HepG2 (cell line): ENCODE data around the gene NDST1. TPM values are rescaled to one million over a fixed set of nuclear protein-coding genes. Genes with fewer than 3 reads are reported as not detected.
A peak's percentile ranks its signal among the peaks of the same experiment; 100 is the strongest.

ENCODE experiments used
- CENPX ChIP-seq: sonication (generic); formaldehyde crosslinking; IDR thresholded peaks from 2 replicates; pipeline ENCODE4 v1.9.0; 2021; ENCODE audit warnings: mild to moderate bottlenecking, missing genetic modification reagents, moderate library complexity
- FOXA3 ChIP-seq: IDR thresholded peaks from 2 replicates; pipeline ENCODE4 v1.6.1; 2016; ENCODE audit warnings: missing genetic modification reagents, missing compliant biosample characterization
- GPN1 ChIP-seq: sonication (generic); formaldehyde crosslinking; IDR thresholded peaks from 2 replicates; pipeline ENCODE4 v1.5.1; 2020; ENCODE audit warnings: missing genetic modification reagents, borderline replicate concordance
- KMT2A ChIP-seq: sonication (generic); formaldehyde crosslinking; IDR thresholded peaks from 2 replicates; pipeline ENCODE4 v1.4.0; 2020; ENCODE audit warnings: missing genetic modification reagents
- LCORL ChIP-seq, 2 experiments: fragments of 450-650 bp in 1 of 2; sonication (generic) in 1 of 2; formaldehyde crosslinking in 1 of 2; IDR thresholded peaks; 2 replicates each; pipeline versions ENCODE4 v1.5.0 to v1.6.1; 2017 to 2020; ENCODE audit warnings: antibody characterized with exemption in 1 of 2, missing genetic modification reagents in 1 of 2
- SRSF1 ChIP-seq: fragments of 200-400 bp; formaldehyde crosslinking; optimal IDR thresholded peaks from 2 replicates; pipeline ENCODE3; 2017; ENCODE audit warnings: mild to moderate bottlenecking, low read depth, low read length, moderate library complexity
- ZC3H4 ChIP-seq: sonication (generic); formaldehyde crosslinking; IDR thresholded peaks from 2 replicates; pipeline ENCODE4 v1.4.0; 2020; ENCODE audit warnings: missing genetic modification reagents, borderline replicate concordance
- ZFP1 ChIP-seq: IDR thresholded peaks from 2 replicates; pipeline ENCODE4 v1.6.1; 2016
- ZKSCAN1 ChIP-seq: fragments of 150-350 bp; IDR thresholded peaks from 2 replicates; pipeline ENCODE4 v1.6.1; 2014; ENCODE audit warnings: low read length
- ZNF430 ChIP-seq: sonication (generic); formaldehyde crosslinking; IDR thresholded peaks from 2 replicates; pipeline ENCODE4 v1.9.0; 2021; ENCODE audit warnings: mild to moderate bottlenecking, missing genetic modification reagents
- ZNF781 ChIP-seq: sonication (generic); formaldehyde crosslinking; IDR thresholded peaks from 2 replicates; pipeline ENCODE4 v1.5.1; 2020; ENCODE audit warnings: borderline replicate concordance, mild to moderate bottlenecking, missing genetic modification reagents; ENCODE audit errors: not compliant biosample characterization
- ZNF839 ChIP-seq: sonication (generic); formaldehyde crosslinking; IDR thresholded peaks from 2 replicates; pipeline ENCODE4 v1.4.0; 2020; ENCODE audit warnings: missing genetic modification reagents, mild to moderate bottlenecking, borderline replicate concordance
- polyA plus RNA-seq, 8 experiments: library from polyadenylated mRNA; depleted of rRNA in 3 of 8; stranded (reverse) in 7 of 8; unstranded in 1 of 8; fragments of >200 nt; fragmentation: Illumina TruSeq in 4 of 8; extraction: Trizol in 4 of 8; gene quantifications; 2 replicates each; pipeline versions ENCODE4 v1.2.1 to v1.2.3, GENCODE V29; 2011 to 2016; ENCODE audit warnings: low read depth in 4 of 8, missing spikeins in 1 of 8, mixed read lengths in 1 of 8; ENCODE audit not compliant: insufficient read depth in 1 of 8
- total RNA-seq, 5 experiments: library from RNA; depleted of rRNA; stranded (reverse); fragments of >200 nt; fragmentation: Illumina TruSeq; extraction: Trizol; gene quantifications; 2 replicates each; pipeline ENCODE4 v1.2.3, GENCODE V29; 2016; ENCODE audit warnings: low read depth in 1 of 5
- TF ChIP-seq, protein P1 (sequence below): sonication (generic); formaldehyde crosslinking; IDR thresholded peaks from 2 replicates; pipeline ENCODE4 v1.5.0; 2020; ENCODE audit warnings: missing genetic modification reagents
- TF ChIP-seq, protein P2 (sequence below): sonication (generic); formaldehyde crosslinking; IDR thresholded peaks from 2 replicates; pipeline ENCODE4 v1.8.0; 2022; ENCODE audit warnings: missing genetic modification reagents, mild to moderate bottlenecking, inconsistent platforms, borderline replicate concordance
- TF ChIP-seq, protein P3 (sequence below): sonication (generic); formaldehyde crosslinking; IDR thresholded peaks from 2 replicates; pipeline ENCODE4 v1.4.0; 2020; ENCODE audit warnings: missing genetic modification reagents
- TF ChIP-seq, protein P4 (sequence below): sonication (generic); formaldehyde crosslinking; IDR thresholded peaks from 2 replicates; pipeline ENCODE4 v1.4.0; 2020; ENCODE audit warnings: mild to moderate bottlenecking, missing genetic modification reagents, borderline replicate concordance
- TF ChIP-seq, protein P5 (sequence below), 2 experiments: sonication (generic) in 1 of 2; formaldehyde crosslinking in 1 of 2; IDR thresholded peaks; 2 replicates each; pipeline versions ENCODE4 v1.6.1 to v1.9.0; 2014 to 2022; ENCODE audit warnings: antibody characterized with exemption in 1 of 2, borderline replicate concordance in 1 of 2, inconsistent platforms in 1 of 2, low read depth in 1 of 2, missing genetic modification reagents in 1 of 2

NDST1 gene
- total and polyA plus RNA-seq, 2 of the 13 experiments (the other 11 are each of a cell fraction or from before 2014, with no cell fraction given), result 23.8 to 26.2 TPM

DNA sequence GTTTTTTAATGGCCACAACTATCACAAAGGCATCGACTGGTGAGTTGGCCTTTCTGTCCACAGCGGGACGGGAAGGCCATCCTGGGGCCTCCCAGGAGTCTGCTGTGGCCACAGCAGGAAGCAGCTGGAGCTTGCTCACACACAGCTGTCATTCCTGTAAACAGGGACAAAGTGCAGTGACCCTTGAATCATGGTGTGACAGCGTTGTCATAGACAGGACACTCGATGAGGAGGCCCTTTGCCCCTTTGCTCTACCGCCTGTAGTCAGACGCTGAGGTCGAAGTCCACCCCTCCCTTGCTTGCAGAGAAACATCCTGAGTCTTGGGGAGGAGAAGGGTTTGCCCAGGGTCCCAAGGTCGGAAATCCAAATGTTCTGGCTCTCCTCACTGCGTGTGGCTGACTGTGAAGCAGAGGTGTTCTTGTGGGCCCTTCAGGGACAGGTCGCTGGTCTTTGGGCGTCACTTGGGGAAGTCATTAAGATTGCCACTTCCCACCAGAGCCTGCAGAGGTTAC is 35.1 kb downstream of the NDST1 start (continued):
- TF ChIP-seq, protein P1, sequence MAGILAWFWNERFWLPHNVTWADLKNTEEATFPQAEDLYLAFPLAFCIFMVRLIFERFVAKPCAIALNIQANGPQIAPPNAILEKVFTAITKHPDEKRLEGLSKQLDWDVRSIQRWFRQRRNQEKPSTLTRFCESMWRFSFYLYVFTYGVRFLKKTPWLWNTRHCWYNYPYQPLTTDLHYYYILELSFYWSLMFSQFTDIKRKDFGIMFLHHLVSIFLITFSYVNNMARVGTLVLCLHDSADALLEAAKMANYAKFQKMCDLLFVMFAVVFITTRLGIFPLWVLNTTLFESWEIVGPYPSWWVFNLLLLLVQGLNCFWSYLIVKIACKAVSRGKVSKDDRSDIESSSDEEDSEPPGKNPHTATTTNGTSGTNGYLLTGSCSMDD (CRISPR knock-in tag), result no peak
- TF ChIP-seq, protein P2, sequence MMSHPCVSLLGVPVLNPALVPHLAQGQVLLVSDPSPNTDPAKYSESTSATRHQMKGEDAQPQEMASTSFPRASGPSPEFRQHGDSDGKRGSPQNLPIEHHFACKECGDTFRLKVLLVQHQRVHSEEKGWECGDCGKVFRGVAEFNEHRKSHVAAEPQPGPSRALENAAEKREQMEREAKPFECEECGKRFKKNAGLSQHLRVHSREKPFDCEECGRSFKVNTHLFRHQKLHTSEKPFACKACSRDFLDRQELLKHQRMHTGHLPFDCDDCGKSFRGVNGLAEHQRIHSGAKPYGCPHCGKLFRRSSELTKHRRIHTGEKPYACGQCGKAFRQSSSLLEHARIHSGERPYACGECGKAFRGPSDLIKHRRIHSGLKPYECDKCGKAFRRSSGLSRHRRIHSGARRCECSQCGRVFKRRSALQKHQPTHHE (CRISPR knock-in tag), result peak; percentile 67; the same call in 1 of the 2 replicates
- TF ChIP-seq GPN1 (CRISPR knock-in tag) (no peak), FOXA3 (CRISPR knock-in tag) (peak; percentile 100), ZNF781 (peak; percentile 89), ZKSCAN1 (no peak), ZC3H4 (no peak), ZNF430 (CRISPR knock-in tag) (peak; percentile 96), ZNF839 (CRISPR knock-in tag) (peak; percentile 46; the same call in 1 of the 2 replicates), SRSF1 (no peak), KMT2A (CRISPR knock-in tag) (peak; percentile 51; the same call in 1 of the 2 replicates), ZFP1 (CRISPR knock-in tag) (peak; percentile 89), LCORL (IDR thresholded peaks at IDR 0.05) (no peak), LCORL (CRISPR knock-in tag; IDR thresholded peaks at IDR 0.05) (peak; percentile 100), CENPX (CRISPR knock-in tag) (no peak)
- TF ChIP-seq, protein P3, sequence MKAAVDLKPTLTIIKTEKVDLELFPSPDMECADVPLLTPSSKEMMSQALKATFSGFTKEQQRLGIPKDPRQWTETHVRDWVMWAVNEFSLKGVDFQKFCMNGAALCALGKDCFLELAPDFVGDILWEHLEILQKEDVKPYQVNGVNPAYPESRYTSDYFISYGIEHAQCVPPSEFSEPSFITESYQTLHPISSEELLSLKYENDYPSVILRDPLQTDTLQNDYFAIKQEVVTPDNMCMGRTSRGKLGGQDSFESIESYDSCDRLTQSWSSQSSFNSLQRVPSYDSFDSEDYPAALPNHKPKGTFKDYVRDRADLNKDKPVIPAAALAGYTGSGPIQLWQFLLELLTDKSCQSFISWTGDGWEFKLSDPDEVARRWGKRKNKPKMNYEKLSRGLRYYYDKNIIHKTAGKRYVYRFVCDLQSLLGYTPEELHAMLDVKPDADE (CRISPR knock-in tag), result no peak
- TF ChIP-seq, protein P4, sequence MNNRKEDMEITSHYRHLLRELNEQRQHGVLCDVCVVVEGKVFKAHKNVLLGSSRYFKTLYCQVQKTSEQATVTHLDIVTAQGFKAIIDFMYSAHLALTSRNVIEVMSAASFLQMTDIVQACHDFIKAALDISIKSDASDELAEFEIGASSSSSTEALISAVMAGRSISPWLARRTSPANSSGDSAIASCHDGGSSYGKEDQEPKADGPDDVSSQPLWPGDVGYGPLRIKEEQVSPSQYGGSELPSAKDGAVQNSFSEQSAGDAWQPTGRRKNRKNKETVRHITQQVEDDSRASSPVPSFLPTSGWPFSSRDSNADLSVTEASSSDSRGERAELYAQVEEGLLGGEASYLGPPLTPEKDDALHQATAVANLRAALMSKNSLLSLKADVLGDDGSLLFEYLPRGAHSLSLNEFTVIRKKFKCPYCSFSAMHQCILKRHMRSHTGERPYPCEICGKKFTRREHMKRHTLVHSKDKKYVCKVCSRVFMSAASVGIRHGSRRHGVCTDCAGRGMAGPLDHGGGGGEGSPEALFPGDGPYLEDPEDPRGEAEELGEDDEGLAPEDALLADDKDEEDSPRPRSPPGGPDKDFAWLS (CRISPR knock-in tag), result no peak
- TF ChIP-seq, protein P5, sequence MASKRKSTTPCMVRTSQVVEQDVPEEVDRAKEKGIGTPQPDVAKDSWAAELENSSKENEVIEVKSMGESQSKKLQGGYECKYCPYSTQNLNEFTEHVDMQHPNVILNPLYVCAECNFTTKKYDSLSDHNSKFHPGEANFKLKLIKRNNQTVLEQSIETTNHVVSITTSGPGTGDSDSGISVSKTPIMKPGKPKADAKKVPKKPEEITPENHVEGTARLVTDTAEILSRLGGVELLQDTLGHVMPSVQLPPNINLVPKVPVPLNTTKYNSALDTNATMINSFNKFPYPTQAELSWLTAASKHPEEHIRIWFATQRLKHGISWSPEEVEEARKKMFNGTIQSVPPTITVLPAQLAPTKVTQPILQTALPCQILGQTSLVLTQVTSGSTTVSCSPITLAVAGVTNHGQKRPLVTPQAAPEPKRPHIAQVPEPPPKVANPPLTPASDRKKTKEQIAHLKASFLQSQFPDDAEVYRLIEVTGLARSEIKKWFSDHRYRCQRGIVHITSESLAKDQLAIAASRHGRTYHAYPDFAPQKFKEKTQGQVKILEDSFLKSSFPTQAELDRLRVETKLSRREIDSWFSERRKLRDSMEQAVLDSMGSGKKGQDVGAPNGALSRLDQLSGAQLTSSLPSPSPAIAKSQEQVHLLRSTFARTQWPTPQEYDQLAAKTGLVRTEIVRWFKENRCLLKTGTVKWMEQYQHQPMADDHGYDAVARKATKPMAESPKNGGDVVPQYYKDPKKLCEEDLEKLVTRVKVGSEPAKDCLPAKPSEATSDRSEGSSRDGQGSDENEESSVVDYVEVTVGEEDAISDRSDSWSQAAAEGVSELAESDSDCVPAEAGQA (IDR thresholded peaks at IDR 0.05; ENCODE audit: low read depth), result peak; percentile 74
- TF ChIP-seq, protein P5 (CRISPR knock-in tag; IDR thresholded peaks at IDR 0.05; ENCODE audit: borderline replicate concordance), result no peak; the same call in 1 of the 2 replicates
